OCI-M2 (cell line): Measurements from ENCODE around the gene ZNF638.
"Not testable (repeated sequence)": the region's sequence is repeated elsewhere in the genome, so short reads cannot be mapped to it uniquely, and the experiment has no call there.

Source experiments
- DNase-seq: peaks from one replicate; lab custom pipeline; 2025; ENCODE audit not compliant: unreplicated experiment; lab: John Stamatoyannopoulos, UW

The ZNF638 gene

GRCh38 chr2:71331331-71331580 lies 326 bp upstream of the ZNF638 start:
- not testable (repeated sequence) for DNase-seq

GRCh38 chr2:71332435-71332796 lies 834 bp downstream of the ZNF638 start:
- DNase-seq = no peak

DNA sequence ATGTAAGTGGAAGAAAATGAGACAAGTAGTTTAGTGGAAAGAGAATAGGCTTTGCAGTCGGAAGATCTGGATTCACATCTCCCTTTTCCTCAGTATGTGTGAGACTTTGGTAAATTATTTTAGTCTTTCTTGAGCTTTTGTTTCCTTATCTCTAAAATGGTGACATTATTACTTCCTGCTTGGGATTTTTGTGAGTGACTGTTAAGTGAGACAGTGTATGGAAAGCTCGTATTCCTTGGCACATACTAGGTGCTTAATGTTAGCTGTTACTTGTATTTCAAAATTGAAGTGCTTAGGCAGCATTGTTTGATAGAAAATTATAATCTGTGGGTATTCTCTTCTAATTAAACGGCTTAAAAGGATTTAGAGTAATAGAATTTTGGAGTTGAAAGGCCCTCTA lies 2.0 kb downstream of the ZNF638 start:
- DNase-seq = no peak

GRCh38 chr2:71336384-71336783 lies 4.8 kb downstream of the ZNF638 start:
- DNase-seq = no peak

- no peak for DNase-seq
These were observed 5.2 kb downstream of the ZNF638 start for GRCh38 chr2:71336802-71337201.

- DNase-seq = no peak
These were observed 6.2 kb downstream of the ZNF638 start for GRCh38 chr2:71337776-71338175.

- DNase-seq = no peak
These were observed 8.1 kb downstream of the ZNF638 start for GRCh38 chr2:71339685-71340084.

- no peak for DNase-seq
These were observed 8.6 kb downstream of the ZNF638 start for GRCh38 chr2:71340176-71340575.

DNA sequence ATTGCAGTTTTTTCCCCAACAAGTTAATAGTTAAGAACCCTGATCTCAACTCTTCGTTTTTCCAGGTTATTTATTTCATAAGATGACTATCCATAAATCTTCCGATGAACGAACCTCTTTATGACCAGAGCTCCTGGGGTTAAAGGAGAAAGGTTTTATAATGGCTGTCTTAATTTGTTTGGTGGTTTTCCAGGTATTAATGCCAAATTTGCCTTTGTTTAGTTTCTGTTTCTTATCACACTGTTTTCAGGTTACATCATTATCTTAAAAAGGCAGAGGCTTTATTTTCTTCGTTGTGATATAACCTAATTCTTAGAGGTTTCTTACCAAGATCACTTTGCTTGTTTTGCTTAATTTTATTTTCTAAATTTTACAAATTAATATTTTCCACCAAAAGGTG lies 10.1 kb downstream of the ZNF638 start:
- DNase-seq = no peak

DNA sequence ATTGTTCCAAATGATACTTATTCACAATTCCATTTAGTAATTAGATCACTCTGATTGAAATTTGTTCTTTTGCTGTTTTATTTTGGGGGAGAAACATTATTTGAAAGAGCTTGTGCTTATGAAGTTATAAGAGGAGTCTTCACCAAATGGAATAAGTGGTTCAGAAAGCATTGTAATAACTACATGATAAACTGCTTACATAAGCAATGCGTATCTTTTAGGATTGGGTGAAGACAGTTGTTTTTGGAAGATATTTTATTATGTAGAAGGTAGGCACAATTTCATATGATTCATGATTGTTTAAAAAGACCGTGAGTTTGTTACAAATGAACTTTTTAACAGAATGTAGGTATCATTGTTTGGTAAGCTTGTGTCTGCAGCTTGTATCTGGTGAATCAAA lies 14.5 kb downstream of the ZNF638 start:
- DNase-seq = no peak

DNA sequence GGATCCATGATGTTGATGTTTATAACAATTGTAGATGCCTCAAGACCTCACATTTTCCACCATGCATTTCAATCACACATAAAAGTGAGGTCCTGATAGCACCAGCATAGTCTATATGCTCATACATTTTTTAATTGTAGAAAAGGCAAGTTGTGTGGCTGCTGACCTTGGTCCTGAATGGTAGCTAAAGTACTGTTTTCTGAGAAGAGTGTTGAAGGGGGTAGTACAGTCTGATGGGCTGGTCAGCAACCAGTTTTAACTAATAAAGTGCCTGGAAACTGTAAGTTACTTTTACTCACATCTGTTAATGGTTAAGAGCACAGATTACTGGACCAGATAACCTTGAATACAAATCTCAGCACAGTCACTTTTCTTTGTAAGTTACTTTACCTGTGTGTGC lies 15.9 kb downstream of the ZNF638 start:
- no peak for DNase-seq

GRCh38 chr2:71348302-71348701 lies 16.7 kb downstream of the ZNF638 start:
- DNase-seq = no peak

DNA sequence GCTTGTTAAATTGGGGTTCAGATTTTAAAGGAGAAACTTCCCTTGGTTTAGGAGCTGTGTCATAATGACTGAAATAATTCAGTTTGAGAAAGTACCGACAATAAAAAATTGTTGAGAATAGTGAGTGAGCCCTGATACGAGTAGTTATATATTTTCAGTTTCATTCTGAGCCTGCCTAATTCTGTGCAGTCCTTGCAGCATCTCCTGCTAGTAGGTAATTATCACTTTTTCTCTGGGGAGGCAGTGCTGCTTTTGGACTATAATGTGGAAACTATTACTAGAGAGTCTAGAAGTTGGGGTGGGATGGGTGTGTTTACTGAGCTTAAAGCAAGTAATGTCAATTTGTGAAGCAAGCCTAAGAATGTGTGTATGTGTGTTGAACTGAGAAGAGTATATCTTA lies 21.7 kb downstream of the ZNF638 start:
- DNase-seq = no peak

- DNase-seq = no peak
These were observed 27.5 kb downstream of the ZNF638 start for GRCh38 chr2:71358931-71359671.

GRCh38 chr2:71360434-71360975 lies 28.9 kb downstream of the ZNF638 start:
- DNase-seq = no peak

DNA sequence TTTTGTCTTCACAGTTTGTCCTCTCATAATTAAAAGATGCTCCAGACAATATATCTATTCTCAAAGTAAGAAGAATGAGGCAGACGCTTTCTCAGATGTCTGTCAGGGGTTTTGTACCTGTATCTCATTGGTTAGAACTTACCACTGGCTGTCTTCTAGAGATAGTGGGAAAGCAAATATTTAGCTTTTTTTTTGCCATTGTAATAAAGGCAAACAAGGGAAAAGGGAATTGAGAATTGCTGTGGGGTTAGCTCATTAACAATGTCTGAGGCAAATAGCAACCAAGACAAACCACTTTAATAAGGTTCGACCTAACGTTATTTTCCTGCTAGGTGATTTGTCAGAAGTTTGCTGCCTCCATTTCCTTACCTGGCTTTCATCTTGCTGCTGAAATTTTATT lies 30.0 kb downstream of the ZNF638 start:
- no peak for DNase-seq

GRCh38 chr2:71362447-71362846 lies 30.9 kb downstream of the ZNF638 start:
- no peak for DNase-seq

DNA sequence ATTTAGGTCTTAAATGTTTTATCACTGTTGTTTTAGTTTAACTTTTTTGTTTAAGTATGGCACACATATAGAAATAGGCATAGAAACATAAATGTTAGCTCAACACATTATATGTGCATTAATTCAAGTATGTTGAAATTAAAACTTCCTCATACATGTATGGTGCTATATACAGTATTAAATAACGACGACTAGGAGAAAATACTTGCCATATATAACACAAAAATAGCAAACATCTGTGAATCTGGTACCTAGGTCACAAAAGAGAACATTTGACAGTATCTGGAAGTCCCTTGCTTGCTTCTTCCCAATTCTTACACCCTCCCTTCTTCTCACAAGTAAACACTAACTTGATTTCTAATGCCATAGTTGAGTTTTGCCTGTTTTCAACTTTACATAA lies 38.4 kb downstream of the ZNF638 start:
- DNase-seq = no peak

GRCh38 chr2:71372042-71372441 lies 40.5 kb downstream of the ZNF638 start:
- DNase-seq = no peak

- DNase-seq = no peak
These were observed 47.5 kb downstream of the ZNF638 start for GRCh38 chr2:71379086-71379485.

GRCh38 chr2:71380665-71381064 lies 49.1 kb downstream of the ZNF638 start:
- DNase-seq = no peak

GRCh38 chr2:71385012-71385411 lies 53.4 kb downstream of the ZNF638 start:
- DNase-seq = no peak

- DNase-seq = no peak
These were observed 56.6 kb downstream of the ZNF638 start for GRCh38 chr2:71388214-71388613.
